ENCODE measurements around the gene CTCF.

GRCh38 chr16:67645397-67646121, 83.2 kb downstream of the CTCF start:
- TF ChIP-seq CTCF (conservative IDR thresholded peaks at IDR 0.05; ENCODE audit: low read depth, low read length) (no peak), EZH2phosphoT487 (IDR thresholded peaks at IDR 0.05; ENCODE audit: borderline replicate concordance, low read length) (no peak), EZH2 (IDR thresholded peaks at IDR 0.05; ENCODE audit: low read length, unreplicated experiment) (no peak)
